CD14-positive monocyte (primary cell): ENCODE results near the gene ERBB4. TPM values are rescaled to one million over a fixed set of nuclear protein-coding genes. Genes with fewer than 3 reads are reported as not detected.

Experiments used
- DNase-seq, 3 donors: peaks; one replicate each; pipeline ENCODE4 v3.0.0-alpha.2; 2011 to 2022
- H2AFZ ChIP-seq: 2 replicates; pipeline ENCODE4 v1.6.0; 2012; ENCODE audit warnings: mild to moderate bottlenecking, low read depth, low read length, inconsistent platforms; ENCODE audit not compliant: insufficient read depth, poor library complexity, severe bottlenecking
- H3K27ac ChIP-seq, 2 donors: 1 replicate in 1 of 2; 2 replicates in 1 of 2; pipeline ENCODE4 v1.5.1; 2012 to 2013; ENCODE audit warnings: low read length in 2 of 2, control low read depth in 1 of 2, inconsistent platforms in 1 of 2, low read depth in 1 of 2, mild to moderate bottlenecking in 1 of 2
- H3K27me3 ChIP-seq, 2 donors: one replicate each; pipeline versions ENCODE4 v1.6.0 to v1.6.1; 2011 to 2013; ENCODE audit warnings: low read length in 2 of 2; ENCODE audit not compliant: control insufficient read depth in 2 of 2, insufficient read depth in 2 of 2
- H3K36me3 ChIP-seq, 2 donors: replicated peaks in 1 of 2; 1 replicate in 1 of 2; 2 replicates in 1 of 2; pipeline versions ENCODE4 v1.5.1 to v1.6.1; 2012 to 2013; ENCODE audit warnings: low read length in 2 of 2, control low read depth in 1 of 2, inconsistent platforms in 1 of 2, mild to moderate bottlenecking in 1 of 2; ENCODE audit not compliant: insufficient read depth in 2 of 2, control insufficient read depth in 1 of 2
- H3K4me1 ChIP-seq, 2 donors: 1 replicate in 1 of 2; 2 replicates in 1 of 2; pipeline versions ENCODE4 v1.5.1 to v1.6.1; 2012 to 2013; ENCODE audit warnings: low read length in 2 of 2, control low read depth in 1 of 2, inconsistent platforms in 1 of 2, mild to moderate bottlenecking in 1 of 2, moderate library complexity in 1 of 2; ENCODE audit not compliant: insufficient read depth in 2 of 2, control insufficient read depth in 1 of 2
- H3K4me2 ChIP-seq: replicated peaks from 2 replicates; pipeline ENCODE3; 2012; ENCODE audit warnings: low read length, moderate library complexity, mild to moderate bottlenecking; ENCODE audit not compliant: poor library complexity, severe bottlenecking; ENCODE audit errors: extremely low read depth
- H3K4me3 ChIP-seq, 3 experiments: fragments of 200-600 bp in 1 of 3; sonication (generic) in 1 of 3; replicated peaks in 1 of 3; 1 replicate in 2 of 3; 2 replicates in 1 of 3; pipeline ENCODE4 v1.5.1; 2011 to 2013; ENCODE audit warnings: low read length in 3 of 3, mild to moderate bottlenecking in 3 of 3, control low read depth in 2 of 3, low read depth in 2 of 3, inconsistent platforms in 1 of 3, moderate library complexity in 1 of 3
- H3K79me2 ChIP-seq: 2 replicates; pipeline ENCODE4 v1.6.0; 2012; ENCODE audit warnings: mild to moderate bottlenecking, control low read depth, inconsistent platforms, low read length, moderate library complexity; ENCODE audit not compliant: insufficient read depth
- H3K9ac ChIP-seq: 2 replicates; pipeline ENCODE4 v1.6.0; 2017; ENCODE audit warnings: low read length, mild to moderate bottlenecking; ENCODE audit not compliant: insufficient read depth, poor library complexity, severe bottlenecking
- H3K9me3 ChIP-seq, 2 donors: replicated peaks in 1 of 2; 1 replicate in 1 of 2; 2 replicates in 1 of 2; pipeline versions ENCODE4 v1.5.1 to v1.6.1; 2012 to 2013; ENCODE audit warnings: low read length in 2 of 2, control low read depth in 1 of 2; ENCODE audit not compliant: control insufficient read depth in 1 of 2, insufficient read depth in 1 of 2
- H4K20me1 ChIP-seq: 2 replicates; pipeline ENCODE4 v1.6.0; 2012; ENCODE audit warnings: mild to moderate bottlenecking, low read length, control low read depth, moderate library complexity; ENCODE audit not compliant: insufficient read depth
- H3K27ac Mint-ChIP-seq, 7 donors: one replicate each; pipeline ENCODE4 v1.8.0; 2020; ENCODE audit warnings: mild to moderate bottlenecking in 7 of 7, mixed read lengths in 7 of 7, moderate library complexity in 6 of 7, inconsistent platforms in 2 of 7
- H3K27me3 Mint-ChIP-seq, 3 donors: one replicate each; pipeline ENCODE4 v1.8.0; 2021 to 2022; ENCODE audit warnings: low read depth in 3 of 3, mild to moderate bottlenecking in 3 of 3, mixed read lengths in 3 of 3, moderate library complexity in 3 of 3, inconsistent platforms in 1 of 3
- H3K36me3 Mint-ChIP-seq, 2 donors: one replicate each; pipeline ENCODE4 v1.8.0; 2020; ENCODE audit warnings: mixed read lengths in 2 of 2, inconsistent platforms in 1 of 2, mild to moderate bottlenecking in 1 of 2
- H3K4me1 Mint-ChIP-seq: one replicate; pipeline ENCODE4 v1.8.0; 2020; ENCODE audit warnings: mild to moderate bottlenecking, mixed read lengths
- H3K4me3 Mint-ChIP-seq, 2 donors: one replicate each; pipeline ENCODE4 v1.8.0; 2020; ENCODE audit warnings: mild to moderate bottlenecking in 2 of 2, mixed read lengths in 2 of 2, moderate library complexity in 1 of 2
- H3K9me3 Mint-ChIP-seq, 7 donors: one replicate each; pipeline ENCODE4 v1.8.0; 2020 to 2022; ENCODE audit warnings: mixed read lengths in 7 of 7, mild to moderate bottlenecking in 6 of 7, moderate library complexity in 6 of 7, inconsistent platforms in 2 of 7
- CTCF ChIP-seq: fragments of 200-600 bp; IDR thresholded peaks from one replicate; pipeline ENCODE4 v1.8.0; 2022; ENCODE audit warnings: antibody characterized with exemption, mild to moderate bottlenecking
- WGBS: methylation state at CpG from one replicate; pipeline ENCODE4 v1.1.5; 2013; ENCODE audit warnings: missing lambda C conversion rate; ENCODE audit not compliant: insufficient coverage; 5-methylcytosine and 5-hydroxymethylcytosine counted together
- intact Hi-C, 2 donors: fragments of 100-400 bp; cut with micrococcal nuclease; formaldehyde crosslinking; loops; one replicate each; pipeline versions ENCODE4 v1.15.0 to v1.15.1; 2023
- polyA plus RNA-seq, 3 donors: library from polyadenylated mRNA; depleted of rRNA in 1 of 3; unstranded in 2 of 3; stranded (reverse) in 1 of 3; fragments of 300-500 nt in 2 of 3; fragments of >200 nt in 1 of 3; fragmentation: Illumina TruSeq in 2 of 3; gene quantifications; 1 replicate in 2 of 3; 2 replicates in 1 of 3; pipeline ENCODE4 v1.2.3, GENCODE V29; 2012 to 2021

Gene ERBB4
- polyA plus RNA-seq, 3 donors = not detected

GRCh38 chr2:211620986-211621385 lies 917.6 kb downstream of the ERBB4 start:
- no peaks in the 10 kb centered on the region for H4K20me1 ChIP-seq
- H3K4me1 ChIP-seq = no peaks in the 10 kb centered on the region
- peaks cover 0 to 3% (median 1%) of the 10 kb centered on the region in 7 donors for H3K9me3 Mint-ChIP-seq
- no peak overlapping the region for H3K4me3 Mint-ChIP-seq
- no peak overlapping the region for H2AFZ ChIP-seq
- WGBS = no CpG with 5 or more reads among the region's 1 CpG
- H3K27me3 Mint-ChIP-seq = no peaks in the 10 kb centered on the region
- TF ChIP-seq CTCF = no peak
- no peaks in the 10 kb centered on the region for H3K4me1 Mint-ChIP-seq
- DNase-seq = no peak
- no peaks in the 10 kb centered on the region for H3K27me3 ChIP-seq
- H3K27ac ChIP-seq = no peak overlapping the region
- no peaks in the 10 kb centered on the region for H3K36me3 Mint-ChIP-seq
- no peaks in the 10 kb centered on the region for H3K36me3 ChIP-seq
- H3K9ac ChIP-seq = no peak overlapping the region
- H3K27ac Mint-ChIP-seq = no peak overlapping the region
- no peaks in the 10 kb centered on the region for H3K9me3 ChIP-seq
- no peak overlapping the region for H3K4me3 ChIP-seq
- no peaks in the 10 kb centered on the region for H3K79me2 ChIP-seq
- intact Hi-C loops = no loop called here
- no peak overlapping the region for H3K4me2 ChIP-seq

- Histone ChIP-seq H3K27ac (no peak overlapping the region), H3K9ac (no peak overlapping the region), H2AFZ (no peak overlapping the region), H3K4me3 (no peak overlapping the region), H3K27me3 (no peaks in the 10 kb centered on the region), H3K4me1 (no peaks in the 10 kb centered on the region), H3K9me3 (no peaks in the 10 kb centered on the region), H3K79me2 (no peaks in the 10 kb centered on the region), H3K4me2 (no peak overlapping the region), H4K20me1 (no peaks in the 10 kb centered on the region), H3K36me3 (no peaks in the 10 kb centered on the region)
- Mint-ChIP-seq H3K36me3 (no peaks in the 10 kb centered on the region), H3K4me1 (no peaks in the 10 kb centered on the region), H3K27ac (no peak overlapping the region), H3K9me3 (peaks cover 0 to 4% (median 0%) of the 10 kb centered on the region in 7 donors), H3K27me3 (no peaks in the 10 kb centered on the region), H3K4me3 (no peak overlapping the region)
- WGBS = no CpG with 5 or more reads among the region's 2 CpGs
- no peak for DNase-seq
- TF ChIP-seq CTCF = no peak
- intact Hi-C loops = no loop called here
Observed at GRCh38 chr2:211617803-211618202, 920.8 kb downstream of the ERBB4 start.
